ENCODE data around the gene DEDD2. TPM values are rescaled to one million over a fixed set of nuclear protein-coding genes. Genes with fewer than 3 reads are reported as not detected.
A peak's percentile ranks its signal among the peaks of the same experiment; 100 is the strongest.

DEDD2 gene
- total RNA-seq, 1 experiment from 2014 or later: 34.4 TPM

DNA sequence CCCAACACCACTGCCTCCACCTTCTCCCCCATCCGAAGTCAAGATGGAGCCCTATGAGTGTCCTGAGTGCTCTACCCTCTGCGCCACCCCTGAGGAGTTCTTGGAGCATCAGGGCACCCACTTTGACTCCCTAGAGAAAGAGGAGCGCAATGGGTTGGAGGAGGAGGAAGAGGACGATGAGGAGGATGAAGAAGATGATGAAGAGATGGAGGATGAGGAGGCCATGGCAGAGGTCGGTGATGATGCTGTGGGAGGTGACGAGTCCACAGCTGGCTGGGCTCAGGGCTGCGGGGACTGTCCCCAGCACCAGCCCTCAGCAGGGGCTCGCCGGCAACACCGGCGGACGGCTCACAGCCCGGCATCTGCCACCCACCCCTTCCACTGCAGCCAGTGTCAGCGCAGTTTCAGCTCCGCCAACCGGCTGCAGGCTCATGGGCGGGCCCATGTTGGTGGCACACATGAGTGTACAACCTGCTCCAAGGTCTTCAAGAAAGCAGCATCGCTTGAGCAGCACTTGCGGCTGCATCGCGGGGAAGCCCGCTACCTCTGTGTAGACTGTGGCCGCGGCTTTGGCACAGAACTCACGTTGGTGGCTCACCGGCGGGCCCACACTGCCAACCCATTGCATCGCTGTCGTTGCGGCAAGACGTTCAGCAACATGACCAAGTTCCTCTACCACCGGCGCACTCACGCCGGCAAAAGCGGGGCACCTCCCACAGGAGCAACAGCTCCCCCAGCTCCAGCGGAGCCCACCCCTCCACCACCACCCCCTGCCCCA is 7.7 kb upstream of the DEDD2 start:
- ChIA-PET CTCF (no interaction called here), POLR2A (ENCODE audit: unreplicated experiment) (no interaction called here)
- ATAC-seq (no peak), DNase-seq (no peak)
- Histone ChIP-seq H3F3A (ENCODE audit: low read length, unreplicated experiment) (no peaks in the 10 kb centered on the region), H3K36me3 (ENCODE audit: low read depth, low read length) (no peaks in the 10 kb centered on the region; the same call in 1 of the 2 replicates), H3K4me3 (ENCODE audit: low read length) (no peak overlapping the region), H3K9me2 (replicated peaks; ENCODE audit: low read length) (no peaks in the 10 kb centered on the region), H2AFZ (ENCODE audit: low read length) (no peak overlapping the region), H3K27ac (ENCODE audit: low read length) (no peak overlapping the region), H3K79me2 (ENCODE audit: low read length) (peaks cover 33% of the 10 kb centered on the region), H3K27me3 (ENCODE audit: low read length) (no peaks in the 10 kb centered on the region), H3K9me3 (ENCODE audit: low read length) (no peaks in the 10 kb centered on the region), H3K4me1 (ENCODE audit: insufficient read depth, low read length) (no peaks in the 10 kb centered on the region), H3K9ac (ENCODE audit: low read length) (no peak overlapping the region), H3K4me2 (ENCODE audit: low read length) (no peak overlapping the region), H4K20me1 (ENCODE audit: low read length) (no peaks in the 10 kb centered on the region)
- TF ChIP-seq EZH2 (IDR thresholded peaks at IDR 0.05; ENCODE audit: low read length, unreplicated experiment) (no peak), EZH2phosphoT487 (IDR thresholded peaks at IDR 0.05; ENCODE audit: borderline replicate concordance, low read length) (no peak)
- TF ChIP-seq, protein P1, sequence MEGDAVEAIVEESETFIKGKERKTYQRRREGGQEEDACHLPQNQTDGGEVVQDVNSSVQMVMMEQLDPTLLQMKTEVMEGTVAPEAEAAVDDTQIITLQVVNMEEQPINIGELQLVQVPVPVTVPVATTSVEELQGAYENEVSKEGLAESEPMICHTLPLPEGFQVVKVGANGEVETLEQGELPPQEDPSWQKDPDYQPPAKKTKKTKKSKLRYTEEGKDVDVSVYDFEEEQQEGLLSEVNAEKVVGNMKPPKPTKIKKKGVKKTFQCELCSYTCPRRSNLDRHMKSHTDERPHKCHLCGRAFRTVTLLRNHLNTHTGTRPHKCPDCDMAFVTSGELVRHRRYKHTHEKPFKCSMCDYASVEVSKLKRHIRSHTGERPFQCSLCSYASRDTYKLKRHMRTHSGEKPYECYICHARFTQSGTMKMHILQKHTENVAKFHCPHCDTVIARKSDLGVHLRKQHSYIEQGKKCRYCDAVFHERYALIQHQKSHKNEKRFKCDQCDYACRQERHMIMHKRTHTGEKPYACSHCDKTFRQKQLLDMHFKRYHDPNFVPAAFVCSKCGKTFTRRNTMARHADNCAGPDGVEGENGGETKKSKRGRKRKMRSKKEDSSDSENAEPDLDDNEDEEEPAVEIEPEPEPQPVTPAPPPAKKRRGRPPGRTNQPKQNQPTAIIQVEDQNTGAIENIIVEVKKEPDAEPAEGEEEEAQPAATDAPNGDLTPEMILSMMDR (conservative IDR thresholded peaks at IDR 0.05; ENCODE audit: low read depth, low read length): no peak
- intact Hi-C loops (cut with micrococcal nuclease): no loop called here
- BruUV-seq (replicated peaks): no TSS peak

DNA sequence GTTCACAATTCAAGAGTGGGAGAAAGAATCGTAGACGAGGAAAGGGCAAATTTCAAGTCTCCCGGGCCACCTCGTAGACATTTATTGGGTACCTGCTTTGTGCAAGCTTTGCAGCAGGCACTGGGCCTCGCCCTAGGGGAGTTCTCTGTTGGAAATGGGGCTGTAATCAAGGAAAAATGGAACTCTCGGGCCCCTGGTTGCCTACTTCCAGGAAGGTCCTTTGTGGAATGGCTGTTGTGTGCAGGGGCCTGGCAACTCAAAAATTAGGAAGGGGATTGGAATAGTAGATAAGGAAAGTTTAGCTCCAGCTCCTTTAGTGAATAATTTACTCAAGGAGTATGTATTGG is 3.2 kb upstream of the DEDD2 start:
- no peaks in the 10 kb centered on the region for H3K9me2 ChIP-seq (replicated peaks; ENCODE audit: low read length)
- no peaks in the 10 kb centered on the region for H3K9me3 ChIP-seq (ENCODE audit: low read length)
- no peak for ATAC-seq
- no peak for TF ChIP-seq EZH2 (IDR thresholded peaks at IDR 0.05; ENCODE audit: low read length, unreplicated experiment)
- no peak for TF ChIP-seq EZH2phosphoT487 (IDR thresholded peaks at IDR 0.05; ENCODE audit: borderline replicate concordance, low read length)
- TF ChIP-seq, protein P1 (conservative IDR thresholded peaks at IDR 0.05; ENCODE audit: low read depth, low read length): no peak
- DNase-seq: no peak
- H3K4me3 ChIP-seq (ENCODE audit: low read length): peak overlapping the region; percentile 74
- peaks cover 7% of the 10 kb centered on the region for H4K20me1 ChIP-seq (ENCODE audit: low read length)
- POLR2A ChIA-PET (ENCODE audit: unreplicated experiment): no interaction called here
- CTCF ChIA-PET: no interaction called here
- intact Hi-C loops (cut with micrococcal nuclease): no loop called here
- H3K9ac ChIP-seq (ENCODE audit: low read length): peak overlapping the region; percentile 92
- H3F3A ChIP-seq (ENCODE audit: low read length, unreplicated experiment): no peaks in the 10 kb centered on the region
- no peaks in the 10 kb centered on the region; the same call in 1 of the 2 replicates for H3K36me3 ChIP-seq (ENCODE audit: low read depth, low read length)
- H3K79me2 ChIP-seq (ENCODE audit: low read length): peaks cover 52% of the 10 kb centered on the region
- peak overlapping the region; percentile 47; the same call in 1 of the 2 replicates for H2AFZ ChIP-seq (ENCODE audit: low read length)
- peak overlapping the region; percentile 37 for H3K27ac ChIP-seq (ENCODE audit: low read length)
- peaks cover 21% of the 10 kb centered on the region for H3K4me1 ChIP-seq (ENCODE audit: insufficient read depth, low read length)
- no TSS peak for BruUV-seq (replicated peaks)
- H3K27me3 ChIP-seq (ENCODE audit: low read length): no peaks in the 10 kb centered on the region
- peak overlapping the region; percentile 83 for H3K4me2 ChIP-seq (ENCODE audit: low read length)
